Pancreas (tissue), 10 donors: ENCODE data around the gene MCTP1. TPM values are rescaled to one million over a fixed set of nuclear protein-coding genes. Genes with fewer than 3 reads are reported as not detected.

ENCODE experiments used
- ATAC-seq, 4 donors: fragments of 200-7000 bp; cut with Tn5 transposase; one replicate each; pipeline versions ENCODE4 v1.8.0 to v1.9.1; 2020; ENCODE audit warnings: mild to moderate bottlenecking in 4 of 4, moderate library complexity in 4 of 4
- DNase-seq, 6 donors: peaks; one replicate each; pipeline ENCODE4 v3.0.0-alpha.2; 2020
- FAIRE-seq: peaks from 2 replicates; lab custom pipeline; 2012; peaks lifted over from hg19 to GRCh38; lab: Jason Lieb, UNC
- H3K27ac ChIP-seq, 4 donors: fragments of 200-600 bp; sonication (generic); 1 replicate in 3 of 4; 2 replicates in 1 of 4; pipeline versions ENCODE4 v1.5.0 to v1.8.0; 2020
- H3K27me3 ChIP-seq, 4 donors: fragments of 200-600 bp; one replicate each; pipeline ENCODE4 v1.8.0; 2021
- H3K36me3 ChIP-seq, 3 donors: fragments of 200-600 bp; sonication (generic) in 1 of 3; one replicate each; pipeline versions ENCODE4 v1.5.0 to v1.8.0; 2020 to 2021
- H3K4me1 ChIP-seq, 3 donors: fragments of 200-600 bp; one replicate each; pipeline ENCODE4 v1.8.0; 2021
- H3K4me3 ChIP-seq, 4 donors: fragments of 200-600 bp; sonication (generic) in 2 of 4; one replicate each; pipeline versions ENCODE4 v1.5.0 to v1.8.0; 2020 to 2021
- H3K9me3 ChIP-seq, 4 donors: fragments of 200-600 bp; one replicate each; pipeline ENCODE4 v1.8.0; 2021
- WGBS, 2 donors: extraction: QIAGEN DNeasy Blood & Tissue Kit; methylation state at CpG; one replicate each; pipeline ENCODE4 v1.1.7; 2013; 5-methylcytosine and 5-hydroxymethylcytosine counted together
- intact Hi-C, 3 donors: fragments of 100-400 bp; cut with DNase I; formaldehyde crosslinking; loops; one replicate each; pipeline versions ENCODE4 v1.11.1 to v1.14.2; 2022
- polyA plus RNA-seq, 2 donors: library from polyadenylated mRNA; stranded (reverse); fragments of 200-250 nt; gene quantifications; one replicate each; pipeline ENCODE4 v1.2.3, GENCODE V29; 2013
- total RNA-seq, 6 donors: library from RNA; stranded (reverse); fragmentation: NEBNext Ultra II Directional in 4 of 6; extraction: Animal tissue kit (Norgen Biotek cat#: 25700) in 4 of 6; gene quantifications; one replicate each; pipeline versions ENCODE4 v1.2.1 to v1.2.4, GENCODE V29; 2021 to 2023
- TF ChIP-seq, protein P1 (sequence below), 4 donors: fragments of 200-600 bp; sonication (generic) in 3 of 4; IDR thresholded peaks; one replicate each; pipeline versions ENCODE4 v1.5.0 to v1.8.0; 2021; ENCODE audit warnings: antibody characterized with exemption in 4 of 4
- donor health status: healthy with polysubstance abuse.
- donor health status: DM: no; HTN: no; CAD: no; lungs with moderate emphysema.
- donor health status: DM: no; HTN: no; CAD: no.
- donor health status: control.
- donor health status: control.
- donor health status: Bipolar disorder and iron deficiency.
- donor health status: DM: yes; HTN: yes; CAD: no.
- donor health status: DM: no; HTN: no; CAD: no.
- donor health status: DM: no; HTN: no; CAD: no.
- donor health status: DM: yes; HTN: yes; CAD: no.

The MCTP1 gene
- total and polyA plus RNA-seq, 8 donors = 0.80 to 8.1 (median 2.2) TPM

DNA sequence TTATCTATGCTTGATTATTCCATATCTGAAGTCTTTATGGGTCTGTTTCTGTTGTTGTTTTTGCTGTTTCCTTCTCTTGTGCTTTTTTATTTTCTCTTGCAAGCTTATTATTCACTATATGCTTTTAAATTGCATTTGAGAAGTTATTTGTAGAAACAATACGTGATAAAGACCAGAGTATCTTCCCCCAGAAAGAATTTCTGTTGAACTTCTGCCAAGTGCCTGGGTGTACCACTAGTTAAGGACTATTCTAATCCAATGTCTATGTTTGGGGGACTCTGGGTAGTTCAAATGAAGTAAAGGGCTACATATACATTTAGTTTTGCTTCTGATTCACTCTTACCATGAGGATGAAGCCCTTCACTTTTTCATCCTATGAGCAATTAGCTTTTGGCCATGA lies 612.1 kb downstream of the MCTP1 start:
- DNase-seq (no peak), FAIRE-seq (no peak), ATAC-seq (no peak)
- Histone ChIP-seq H3K27me3 (no peaks in the 10 kb centered on the region), H3K9me3 (no peaks in the 10 kb centered on the region), H3K36me3 (no peaks in the 10 kb centered on the region), H3K27ac (no peak overlapping the region), H3K4me1 (peaks cover 0 to 3% (median 0%) of the 10 kb centered on the region in 3 donors), H3K4me3 (no peak overlapping the region)
- 77 to 88% methylated on average over 1 of the region's 1 CpG for WGBS, 2 donors
- TF ChIP-seq, protein P1, sequence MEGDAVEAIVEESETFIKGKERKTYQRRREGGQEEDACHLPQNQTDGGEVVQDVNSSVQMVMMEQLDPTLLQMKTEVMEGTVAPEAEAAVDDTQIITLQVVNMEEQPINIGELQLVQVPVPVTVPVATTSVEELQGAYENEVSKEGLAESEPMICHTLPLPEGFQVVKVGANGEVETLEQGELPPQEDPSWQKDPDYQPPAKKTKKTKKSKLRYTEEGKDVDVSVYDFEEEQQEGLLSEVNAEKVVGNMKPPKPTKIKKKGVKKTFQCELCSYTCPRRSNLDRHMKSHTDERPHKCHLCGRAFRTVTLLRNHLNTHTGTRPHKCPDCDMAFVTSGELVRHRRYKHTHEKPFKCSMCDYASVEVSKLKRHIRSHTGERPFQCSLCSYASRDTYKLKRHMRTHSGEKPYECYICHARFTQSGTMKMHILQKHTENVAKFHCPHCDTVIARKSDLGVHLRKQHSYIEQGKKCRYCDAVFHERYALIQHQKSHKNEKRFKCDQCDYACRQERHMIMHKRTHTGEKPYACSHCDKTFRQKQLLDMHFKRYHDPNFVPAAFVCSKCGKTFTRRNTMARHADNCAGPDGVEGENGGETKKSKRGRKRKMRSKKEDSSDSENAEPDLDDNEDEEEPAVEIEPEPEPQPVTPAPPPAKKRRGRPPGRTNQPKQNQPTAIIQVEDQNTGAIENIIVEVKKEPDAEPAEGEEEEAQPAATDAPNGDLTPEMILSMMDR (IDR thresholded peaks at IDR 0.05) = no peak
- intact Hi-C loops = no loop called here

DNA sequence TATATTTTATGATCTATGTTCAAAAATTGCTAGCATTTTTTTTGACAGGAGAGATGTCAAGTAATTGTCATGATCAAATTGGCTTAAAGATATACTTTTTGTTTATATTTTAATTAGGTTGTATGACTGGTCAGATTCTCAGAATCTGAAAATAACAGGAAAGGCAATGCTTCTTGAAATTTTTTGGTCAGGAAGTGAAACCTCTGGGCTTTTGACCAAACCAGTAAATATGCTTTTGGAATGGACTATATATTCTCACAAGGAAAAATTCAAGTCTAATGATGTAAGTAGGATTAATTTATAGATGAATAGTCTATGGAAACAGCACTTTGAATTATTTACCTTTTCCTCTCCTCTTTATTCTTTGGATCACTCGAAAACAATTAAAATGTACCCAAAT lies 614.2 kb downstream of the MCTP1 start:
- FAIRE-seq = no peak
- intact Hi-C loops = no loop called here
- 81 to 84% methylated on average over 1 of the region's 1 CpG for WGBS, 2 donors

DNA sequence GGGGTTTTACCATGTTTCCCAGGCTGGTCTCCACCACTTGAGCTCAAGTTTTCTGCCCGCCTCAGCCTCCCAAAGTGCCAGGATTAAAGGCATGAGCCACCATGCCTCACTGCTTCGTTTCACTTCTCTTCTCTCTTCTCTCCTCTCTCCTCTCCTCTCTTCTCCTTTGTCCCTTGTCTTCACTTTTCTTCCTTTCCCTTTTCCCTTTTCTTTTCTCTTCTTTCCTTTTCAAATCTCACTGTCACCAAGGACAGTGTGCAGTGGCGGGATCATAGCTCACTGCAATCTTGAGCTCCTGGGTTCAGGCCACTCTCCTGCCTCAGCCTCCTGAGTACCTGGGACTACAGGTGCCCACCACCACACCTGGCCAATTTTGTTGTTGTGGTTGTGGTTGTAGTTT lies 617.0 kb downstream of the MCTP1 start:
- Histone ChIP-seq H3K27ac (no peak overlapping the region), H3K4me3 (no peak overlapping the region), H3K36me3 (no peaks in the 10 kb centered on the region), H3K4me1 (no peaks in the 10 kb centered on the region), H3K27me3 (no peaks in the 10 kb centered on the region), H3K9me3 (no peaks in the 10 kb centered on the region)
- FAIRE-seq (no peak), DNase-seq (no peak), ATAC-seq (no peak)
- TF ChIP-seq, protein P1 (IDR thresholded peaks at IDR 0.05) = no peak
- intact Hi-C loops = no loop called here
- WGBS, 2 donors = 94 to 98% methylated on average over 3 of the region's 3 CpGs

More for the DNA sequence above, 614.2 kb downstream of the MCTP1 start:
- no peak for ATAC-seq
- DNase-seq = no peak
- TF ChIP-seq, protein P1 (IDR thresholded peaks at IDR 0.05) = no peak
- Histone ChIP-seq H3K27me3 (no peaks in the 10 kb centered on the region), H3K27ac (no peak overlapping the region), H3K36me3 (no peaks in the 10 kb centered on the region), H3K4me1 (peaks cover 0 to 3% (median 0%) of the 10 kb centered on the region in 3 donors), H3K9me3 (no peaks in the 10 kb centered on the region), H3K4me3 (no peak overlapping the region)

DNA sequence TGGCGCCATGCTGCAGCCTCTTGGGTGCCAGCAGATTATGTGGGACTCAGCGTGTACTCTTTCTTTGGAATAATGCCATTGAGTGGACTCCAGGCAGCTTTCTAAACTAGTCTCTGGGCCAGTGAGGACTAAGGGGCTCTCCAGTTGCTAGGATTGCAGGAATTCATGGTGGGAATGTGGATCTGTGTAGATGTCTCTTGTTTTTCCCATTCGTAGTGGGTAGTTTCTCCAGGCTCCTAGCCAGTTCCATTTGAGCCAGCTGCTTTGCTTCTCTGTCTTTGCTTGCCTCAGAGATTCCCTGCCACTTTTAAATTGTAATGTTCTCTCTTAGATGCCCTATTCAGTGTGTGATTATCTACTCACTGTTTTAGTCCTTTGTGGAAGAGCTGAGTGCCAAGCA lies 623.8 kb downstream of the MCTP1 start:
- Histone ChIP-seq H3K36me3 (peaks cover 0 to 3% (median 0%) of the 10 kb centered on the region in 3 donors), H3K9me3 (no peaks in the 10 kb centered on the region), H3K4me3 (no peak overlapping the region), H3K27me3 (no peaks in the 10 kb centered on the region), H3K4me1 (no peaks in the 10 kb centered on the region), H3K27ac (no peak overlapping the region)
- FAIRE-seq (no peak), ATAC-seq (no peak), DNase-seq (no peak)
- TF ChIP-seq, protein P1 (IDR thresholded peaks at IDR 0.05) = no peak
- intact Hi-C loops = no loop called here
- 87 to 90% methylated on average over 3 of the region's 3 CpGs for WGBS, 2 donors

DNA sequence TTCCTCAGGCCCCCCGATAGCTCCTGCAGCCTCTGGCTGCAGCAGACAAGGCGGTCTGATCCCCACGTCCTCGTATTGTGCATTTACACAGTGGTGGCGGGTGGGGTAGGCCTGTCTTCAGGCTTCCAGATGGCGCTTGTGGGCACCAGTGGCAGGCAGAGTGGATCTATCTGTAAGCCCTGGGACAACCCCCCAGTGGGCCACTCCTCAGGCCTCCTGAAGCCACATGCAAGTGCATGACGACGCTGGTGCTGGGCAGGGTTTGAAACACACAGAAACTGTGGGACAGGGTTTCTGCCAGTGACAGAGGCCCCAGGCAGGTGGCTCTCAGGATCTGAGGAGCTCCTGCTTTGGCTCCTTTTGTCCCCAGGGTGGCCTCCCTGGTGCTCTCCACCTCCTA lies 624.4 kb downstream of the MCTP1 start:
- Histone ChIP-seq H3K27ac (no peak overlapping the region), H3K36me3 (peaks cover 0 to 3% (median 0%) of the 10 kb centered on the region in 3 donors), H3K9me3 (no peaks in the 10 kb centered on the region), H3K4me1 (no peaks in the 10 kb centered on the region), H3K4me3 (no peak overlapping the region), H3K27me3 (no peaks in the 10 kb centered on the region)
- FAIRE-seq = no peak
- peak in 1 of 6 donors; percentile 43 for DNase-seq
- TF ChIP-seq, protein P1 (IDR thresholded peaks at IDR 0.05) = no peak
- no peak for ATAC-seq
- 96 to 99% methylated on average over 8 of the region's 8 CpGs for WGBS, 2 donors
- intact Hi-C loops = no loop called here
